Measurements from ENCODE around the gene RAPGEF2.
"Not testable (repeated sequence)": the region's sequence is repeated elsewhere in the genome, so short reads cannot be mapped to it uniquely, and the experiment has no call there.

The RAPGEF2 gene

DNA sequence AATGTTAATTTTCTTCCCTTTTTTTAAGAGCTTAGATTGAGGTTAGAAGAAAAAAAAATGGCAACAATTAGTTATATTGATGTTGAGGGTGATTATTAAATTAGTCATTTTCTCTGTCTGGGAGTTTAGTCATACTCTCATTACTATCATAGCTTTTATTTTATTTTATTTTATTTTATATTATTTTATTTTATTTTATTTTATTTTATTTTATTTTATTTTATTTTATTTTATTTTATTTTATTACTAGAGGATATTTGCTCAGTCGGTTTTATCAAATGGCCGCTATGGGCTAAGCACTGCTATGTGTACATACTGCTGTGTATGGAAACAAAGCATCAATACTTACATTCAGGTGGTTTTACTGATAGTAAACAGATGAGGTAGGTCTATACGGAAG is 239.5 kb downstream of the RAPGEF2 start:
- DNase-seq: no peak

DNA sequence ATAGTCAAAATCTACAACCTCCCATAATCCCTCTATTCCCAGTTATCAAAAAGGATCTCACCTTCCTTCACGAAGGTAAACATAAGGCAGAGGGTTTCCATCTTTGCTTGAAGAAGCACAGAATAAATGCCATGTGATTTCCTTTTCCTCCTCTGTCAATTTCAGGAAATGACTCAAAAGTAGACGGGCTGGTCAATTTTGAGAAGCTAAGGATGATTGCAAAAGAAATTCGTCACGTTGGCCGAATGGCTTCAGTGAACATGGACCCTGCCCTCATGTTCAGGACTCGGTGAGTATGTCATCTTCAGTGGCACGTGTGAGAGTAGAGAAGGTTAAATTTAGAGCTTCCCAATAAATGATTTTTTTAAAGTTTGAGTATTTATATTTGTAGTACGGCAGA is 240.2 kb downstream of the RAPGEF2 start:
- DNase-seq: no peak

DNA sequence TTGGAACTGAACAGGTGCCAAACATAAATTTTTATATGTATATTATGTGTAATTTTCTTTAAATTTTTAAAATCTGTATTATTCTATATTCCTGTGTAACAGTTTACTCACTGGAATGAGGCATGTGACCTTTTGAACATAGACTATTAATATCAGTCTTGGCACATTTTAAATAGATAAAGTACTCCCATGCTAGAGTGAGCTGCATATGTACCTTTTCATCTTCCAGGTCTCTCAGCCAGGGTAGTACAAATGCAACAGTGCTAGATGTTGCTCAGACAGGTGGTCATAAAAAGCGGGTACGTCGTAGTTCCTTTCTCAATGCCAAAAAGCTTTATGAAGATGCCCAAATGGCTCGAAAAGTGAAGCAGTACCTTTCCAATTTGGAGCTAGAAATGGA is 242.0 kb downstream of the RAPGEF2 start:
- no peak for DNase-seq

DNA sequence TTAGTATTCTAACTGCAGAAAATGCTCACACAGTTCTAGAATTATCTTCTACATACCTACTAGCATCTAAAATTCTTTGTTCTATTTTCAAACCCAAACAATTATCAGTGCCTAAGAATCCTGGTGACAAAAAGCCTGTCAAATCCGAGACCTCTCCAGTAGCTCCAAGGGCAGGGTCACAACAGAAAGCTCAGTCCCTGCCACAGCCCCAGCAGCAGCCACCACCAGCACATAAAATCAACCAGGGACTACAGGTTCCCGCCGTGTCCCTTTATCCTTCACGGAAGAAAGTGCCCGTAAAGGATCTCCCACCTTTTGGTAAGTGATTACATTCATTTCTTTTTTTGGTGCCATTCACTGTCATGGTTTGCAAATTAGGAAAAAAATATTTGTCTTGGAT is 243.8 kb downstream of the RAPGEF2 start:
- no peak for DNase-seq

DNA sequence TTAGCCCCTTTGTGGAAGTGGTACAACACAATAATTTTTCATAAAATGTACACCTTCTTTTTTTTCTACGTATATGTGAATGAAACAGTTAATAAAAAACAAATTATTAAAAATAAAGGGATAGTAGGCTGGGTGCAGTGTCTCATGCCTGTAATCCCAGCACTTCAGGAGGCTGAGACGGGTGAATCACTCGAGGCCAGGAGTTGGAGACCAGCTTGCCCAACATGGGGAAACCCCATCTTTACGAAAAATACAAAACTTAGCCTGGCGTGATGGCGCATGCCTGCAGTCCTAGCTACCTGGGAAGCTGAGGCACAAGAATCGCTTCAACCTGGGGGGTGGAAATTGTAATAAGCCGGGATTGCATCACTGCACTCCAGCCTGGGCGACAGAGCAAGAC is 244.9 kb downstream of the RAPGEF2 start:
- no peak for DNase-seq

DNA sequence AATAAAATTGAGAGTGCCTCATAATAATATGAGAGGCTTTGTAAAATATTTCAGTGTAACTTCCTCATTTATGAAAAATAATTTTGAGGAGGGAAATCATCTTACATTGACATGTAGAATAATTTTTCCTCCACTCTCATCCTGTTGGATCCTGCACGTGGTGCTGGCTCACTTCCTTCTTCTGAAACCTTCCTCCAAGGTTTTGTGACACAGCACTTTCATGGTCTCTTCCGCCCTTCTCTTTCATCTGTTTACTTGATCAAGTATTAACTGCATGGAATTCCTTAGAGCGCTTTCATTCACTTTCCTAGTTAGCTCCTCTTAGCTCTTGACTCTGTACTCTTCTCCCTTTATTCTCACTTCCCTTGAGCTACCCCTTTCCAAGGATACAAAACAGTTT is 246.5 kb downstream of the RAPGEF2 start:
- no peak for DNase-seq

DNA sequence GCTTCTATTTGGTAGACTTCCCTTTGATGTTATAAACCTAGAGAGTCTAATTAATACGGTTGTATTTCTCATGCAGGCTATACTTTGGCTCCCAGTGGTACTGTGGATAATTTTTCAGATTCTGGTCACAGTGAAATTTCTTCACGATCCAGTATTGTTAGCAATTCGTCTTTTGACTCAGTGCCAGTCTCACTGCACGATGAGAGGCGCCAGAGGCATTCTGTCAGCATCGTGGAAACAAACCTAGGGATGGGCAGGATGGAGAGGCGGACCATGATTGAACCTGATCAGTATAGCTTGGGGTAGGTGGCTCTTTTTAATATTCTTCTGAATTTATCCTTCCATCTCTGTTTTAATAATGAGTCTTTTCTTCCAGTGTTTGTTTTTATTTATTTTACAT is 249.7 kb downstream of the RAPGEF2 start:
- no peak for DNase-seq

DNA sequence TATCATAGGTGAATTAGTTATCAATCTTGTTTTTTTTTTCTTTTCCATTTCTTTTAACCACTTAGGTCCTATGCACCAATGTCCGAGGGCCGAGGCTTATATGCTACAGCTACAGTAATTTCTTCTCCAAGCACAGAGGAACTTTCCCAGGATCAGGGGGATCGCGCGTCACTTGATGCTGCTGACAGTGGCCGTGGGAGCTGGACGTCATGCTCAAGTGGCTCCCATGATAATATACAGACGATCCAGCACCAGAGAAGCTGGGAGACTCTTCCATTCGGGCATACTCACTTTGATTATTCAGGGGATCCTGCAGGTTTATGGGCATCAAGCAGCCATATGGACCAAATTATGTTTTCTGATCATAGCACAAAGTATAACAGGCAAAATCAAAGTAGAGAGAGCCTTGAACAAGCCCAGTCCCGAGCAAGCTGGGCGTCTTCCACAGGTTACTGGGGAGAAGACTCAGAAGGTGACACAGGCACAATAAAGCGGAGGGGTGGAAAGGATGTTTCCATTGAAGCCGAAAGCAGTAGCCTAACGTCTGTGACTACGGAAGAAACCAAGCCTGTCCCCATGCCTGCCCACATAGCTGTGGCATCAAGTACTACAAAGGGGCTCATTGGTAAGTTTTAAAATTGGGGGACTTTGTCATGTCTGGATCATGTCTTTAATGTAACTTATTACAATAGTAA is 250.7 kb downstream of the RAPGEF2 start:
- no peak for DNase-seq

DNA sequence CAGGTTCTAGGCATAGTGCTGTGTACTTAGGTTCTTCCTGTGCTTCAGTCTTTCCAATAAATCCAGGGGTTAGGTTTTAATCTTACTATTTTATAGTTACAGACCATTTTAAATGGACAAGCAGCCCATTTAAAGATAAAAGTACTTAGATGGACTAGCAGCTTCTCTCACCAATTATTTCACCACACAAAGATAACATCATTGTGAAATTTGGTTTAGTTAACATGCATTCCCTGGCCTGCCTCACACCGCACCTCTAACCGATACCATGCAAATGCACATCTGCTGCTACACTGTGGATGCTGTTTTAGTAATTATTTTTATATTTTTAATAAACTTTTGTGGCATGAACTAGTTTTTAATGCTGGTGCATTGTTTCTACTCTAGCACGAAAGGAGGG is 252.6 kb downstream of the RAPGEF2 start:
- no peak for DNase-seq

DNA sequence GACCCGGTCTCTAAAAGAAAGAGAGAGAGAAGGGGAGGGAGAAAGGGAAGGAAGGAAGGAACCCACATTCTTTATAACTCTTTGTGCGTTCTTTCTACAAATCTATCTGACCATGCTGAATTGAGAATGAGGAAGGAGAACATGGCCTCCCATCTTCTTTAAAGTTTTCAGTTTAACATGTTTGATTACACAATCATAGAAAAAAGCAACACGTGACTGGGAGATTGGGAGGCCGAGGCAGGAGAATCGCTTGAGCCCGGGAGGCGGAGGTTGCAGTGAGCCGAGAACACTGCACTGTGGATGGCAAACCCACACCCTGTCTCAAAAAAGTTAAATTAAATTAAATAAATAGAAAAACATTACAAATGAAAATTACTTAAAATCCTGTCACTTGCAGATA is 254.5 kb downstream of the RAPGEF2 start:
- DNase-seq: no peak

DNA sequence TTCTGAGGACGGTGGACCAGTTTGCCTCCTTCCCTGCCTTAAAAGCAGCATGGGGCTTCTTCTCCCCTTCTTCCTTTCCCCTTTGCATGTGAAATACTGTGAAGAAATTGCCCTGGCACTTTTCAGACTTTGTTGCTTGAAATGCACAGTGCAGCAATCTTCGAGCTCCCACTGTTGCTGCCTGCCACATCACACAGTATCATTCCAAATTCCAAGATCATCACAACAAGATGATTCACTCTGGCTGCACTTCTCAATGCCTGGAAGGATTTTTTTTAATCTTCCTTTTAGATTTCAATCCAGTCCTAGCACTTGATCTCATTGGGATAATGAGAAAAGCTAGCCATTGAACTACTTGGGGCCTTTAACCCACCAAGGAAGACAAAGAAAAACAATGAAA is 255.3 kb downstream of the RAPGEF2 start:
- DNase-seq: no peak

DNA sequence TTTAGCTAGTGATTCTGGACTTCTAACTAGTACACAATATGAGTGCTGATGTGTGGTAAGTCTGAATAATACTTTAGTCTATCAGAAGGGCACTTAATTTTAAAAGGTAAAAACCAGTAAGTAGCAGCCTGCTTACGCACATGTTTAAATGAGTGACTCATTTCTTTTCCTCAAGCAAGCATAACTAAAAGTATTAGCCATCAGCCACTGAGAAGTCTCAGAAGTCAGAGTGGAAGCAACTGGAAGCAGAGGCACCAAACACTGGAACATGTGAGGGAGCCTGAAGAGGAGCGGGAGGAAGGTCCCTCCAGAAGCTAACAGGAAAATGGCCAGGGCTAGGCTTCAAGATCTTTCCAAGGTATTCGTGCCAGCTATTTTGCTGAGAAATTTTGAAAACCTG is 257.7 kb downstream of the RAPGEF2 start:
- DNase-seq: no peak

DNA sequence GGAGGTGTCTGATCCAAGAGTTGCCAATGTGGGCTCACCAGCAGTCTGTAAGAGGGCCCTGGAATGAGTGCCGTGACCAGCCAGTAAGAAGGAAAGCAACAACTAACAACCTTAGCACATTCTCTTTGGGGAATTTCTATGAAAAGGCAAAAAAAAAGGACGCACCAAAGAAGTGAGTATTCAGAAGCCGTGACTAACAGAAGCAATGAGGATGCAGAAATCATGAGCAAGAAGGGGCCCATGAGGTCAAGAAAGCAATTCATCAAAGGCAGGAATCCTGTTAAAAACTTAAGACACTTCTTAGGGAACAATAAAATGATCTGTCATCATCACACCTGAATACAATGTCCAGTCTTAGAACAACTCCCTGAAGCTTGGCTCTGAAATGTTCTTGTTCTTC is 260.5 kb downstream of the RAPGEF2 start:
- DNase-seq: no peak

DNA sequence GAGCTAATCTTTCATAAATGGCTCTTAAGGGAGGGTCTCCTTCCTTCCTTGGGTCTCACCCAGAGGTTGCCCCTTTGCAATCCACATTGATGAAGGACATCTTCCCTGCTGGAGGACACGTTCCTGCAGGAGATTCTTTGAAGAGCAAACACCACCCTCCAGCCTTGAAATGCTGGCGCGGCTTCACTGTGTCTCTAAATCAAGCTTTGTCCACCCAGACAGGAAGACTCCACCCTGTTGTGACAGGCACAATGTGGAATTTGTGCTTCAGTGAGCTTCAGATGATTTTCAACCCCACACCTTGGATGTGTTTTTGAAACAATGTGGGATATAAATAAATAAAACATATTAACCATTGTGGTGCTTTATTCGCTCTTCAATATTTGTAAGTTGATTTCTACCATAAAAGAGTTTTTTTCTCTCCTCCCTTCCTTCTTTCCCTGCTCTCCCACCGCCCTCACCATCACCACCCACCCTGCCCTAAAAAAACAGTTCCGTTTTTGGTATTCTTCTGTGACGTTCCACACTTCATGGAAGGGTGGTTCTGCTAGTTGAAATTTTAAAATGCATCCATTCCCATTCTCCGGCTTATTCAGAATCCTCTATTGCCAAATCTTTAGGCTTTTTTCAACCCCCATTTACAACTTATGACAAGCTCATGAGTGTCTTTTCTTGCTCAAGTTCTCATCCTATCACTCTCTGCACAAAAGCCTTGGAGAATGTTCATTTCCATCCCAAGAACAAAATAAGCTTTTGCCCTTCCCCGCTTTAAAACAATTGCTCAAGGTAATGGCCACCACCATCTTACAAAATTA is 264.3 kb downstream of the RAPGEF2 start:
- DNase-seq: no peak

DNA sequence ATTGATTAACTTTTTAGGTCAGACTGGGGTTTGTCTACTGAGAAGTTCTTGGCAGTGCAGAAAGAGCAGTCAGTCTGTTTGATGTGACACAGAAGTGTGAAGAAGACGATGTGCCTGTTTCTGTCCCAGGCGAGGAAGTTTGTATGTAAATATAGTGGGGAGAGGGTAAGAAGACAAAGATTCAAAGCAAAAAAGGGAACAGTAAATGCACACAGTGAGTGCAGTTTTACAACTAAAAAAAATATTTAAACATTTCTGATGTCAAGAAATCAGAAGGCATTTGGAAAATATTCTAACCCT is 264.9 kb downstream of the RAPGEF2 start:
- no peak for DNase-seq

DNA sequence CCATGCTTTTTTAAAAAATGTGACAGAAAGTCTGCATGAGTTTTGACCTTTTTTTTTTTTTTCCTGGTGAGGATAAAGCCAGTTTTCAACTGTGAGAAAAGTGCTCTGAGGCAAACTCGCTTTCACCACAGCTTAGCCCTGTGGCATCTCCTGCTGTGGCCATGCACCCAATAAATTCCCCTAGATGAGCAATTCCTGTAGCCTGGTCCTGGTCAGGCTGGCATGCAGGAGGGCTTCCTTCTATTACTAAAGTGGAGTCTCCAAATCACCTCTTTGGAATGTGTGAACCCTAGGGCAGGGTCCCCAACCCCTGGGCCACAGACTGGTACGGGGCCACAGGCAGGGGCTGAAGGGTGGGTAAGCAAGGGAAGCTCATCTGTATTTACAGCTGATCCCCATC is 265.4 kb downstream of the RAPGEF2 start:
- DNase-seq: no peak

DNA sequence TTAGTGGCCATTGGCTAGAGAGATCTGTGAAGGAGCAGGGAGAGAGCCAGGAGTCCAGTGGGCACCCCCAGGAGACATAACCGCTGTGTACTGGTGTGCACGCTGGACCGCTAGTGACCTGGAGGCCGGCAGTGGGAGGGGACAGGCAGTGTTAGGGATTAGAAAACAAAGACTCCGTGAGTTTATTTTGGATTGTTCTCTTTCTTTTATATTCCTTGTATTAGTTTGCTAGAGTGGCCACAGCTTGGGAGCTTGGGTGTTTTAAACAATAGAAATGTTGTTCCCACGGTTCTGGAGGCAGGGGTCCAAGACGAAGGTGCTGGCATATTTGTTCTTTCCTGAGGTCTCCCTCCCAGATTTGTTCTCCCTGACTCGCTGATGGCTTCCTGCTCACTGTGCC is 266.4 kb downstream of the RAPGEF2 start:
- no peak for DNase-seq

DNA sequence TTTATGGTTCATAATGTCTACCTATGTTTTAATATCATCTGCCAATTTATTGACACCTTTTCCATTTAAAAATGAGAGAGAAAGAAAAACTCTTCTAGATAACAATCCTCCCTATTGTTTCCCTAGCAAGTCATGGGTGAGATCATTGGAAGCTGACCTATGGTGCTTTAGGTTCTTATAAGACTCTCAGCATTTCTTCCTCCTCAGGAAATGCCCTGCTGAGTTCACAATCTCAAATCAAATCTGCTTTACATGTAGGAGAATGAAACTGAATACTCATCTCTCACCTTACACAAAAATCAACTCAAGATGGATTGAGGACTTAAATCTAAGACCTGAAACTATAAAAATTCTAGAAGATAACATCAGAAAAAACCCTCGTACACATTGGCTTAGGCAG is 267.4 kb downstream of the RAPGEF2 start:
- no peak for DNase-seq

DNA sequence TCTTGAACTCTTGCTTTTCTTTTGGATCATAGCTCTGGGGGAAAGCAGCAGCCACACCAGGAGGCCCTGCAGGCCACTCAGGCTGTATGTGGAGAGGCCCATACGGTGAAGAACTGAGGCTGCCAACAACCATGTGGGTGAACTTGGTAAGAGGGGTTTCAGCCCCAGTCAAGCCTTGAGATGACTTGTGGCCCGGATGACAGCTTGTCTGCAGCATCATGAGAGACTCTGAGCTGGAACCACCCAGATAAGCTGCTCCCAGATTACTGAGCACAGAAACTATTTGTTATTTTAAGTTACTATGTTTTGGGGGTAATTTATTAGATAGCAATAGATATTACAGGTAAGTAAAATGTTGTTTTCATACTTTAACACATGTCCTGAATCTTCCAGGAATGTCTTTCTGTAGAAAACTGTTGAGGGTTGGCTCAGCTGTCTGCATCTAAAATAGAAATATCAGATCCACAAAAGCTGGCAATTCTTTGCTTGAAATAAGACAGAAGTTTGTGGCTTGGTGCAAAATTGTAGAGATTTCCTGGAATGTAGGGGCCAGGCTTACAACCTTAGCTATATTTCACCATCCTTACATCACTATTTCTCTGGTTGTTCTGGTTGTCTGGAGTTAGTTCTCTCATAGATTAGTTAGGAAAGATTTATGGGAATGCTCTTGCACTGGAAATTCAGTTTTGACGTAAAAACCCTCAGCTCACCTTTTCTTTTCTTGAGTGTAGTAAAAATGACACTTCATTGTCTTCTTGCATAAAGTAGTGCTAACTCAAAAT is 272.1 kb downstream of the RAPGEF2 start:
- no peak for DNase-seq

DNA sequence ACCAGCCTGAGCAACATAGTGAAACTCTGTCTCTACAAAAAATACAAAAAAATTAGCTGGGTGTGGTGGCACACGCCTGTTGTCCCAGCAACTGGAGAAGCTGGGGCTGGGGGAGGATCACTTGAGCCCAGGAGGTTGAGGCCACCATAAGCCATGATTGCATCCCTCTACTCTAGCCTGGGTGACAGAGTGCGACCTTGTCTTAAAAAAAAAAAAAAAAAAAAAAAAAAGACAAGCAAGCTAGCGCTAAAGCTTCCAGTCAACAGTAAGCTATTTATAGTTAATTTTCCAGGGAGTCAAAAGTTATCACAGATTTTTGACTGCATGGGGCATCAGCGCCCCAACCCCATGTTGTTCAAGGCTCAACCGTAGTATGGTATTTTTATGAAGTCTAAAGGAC is 273.4 kb downstream of the RAPGEF2 start:
- no peak for DNase-seq

DNA sequence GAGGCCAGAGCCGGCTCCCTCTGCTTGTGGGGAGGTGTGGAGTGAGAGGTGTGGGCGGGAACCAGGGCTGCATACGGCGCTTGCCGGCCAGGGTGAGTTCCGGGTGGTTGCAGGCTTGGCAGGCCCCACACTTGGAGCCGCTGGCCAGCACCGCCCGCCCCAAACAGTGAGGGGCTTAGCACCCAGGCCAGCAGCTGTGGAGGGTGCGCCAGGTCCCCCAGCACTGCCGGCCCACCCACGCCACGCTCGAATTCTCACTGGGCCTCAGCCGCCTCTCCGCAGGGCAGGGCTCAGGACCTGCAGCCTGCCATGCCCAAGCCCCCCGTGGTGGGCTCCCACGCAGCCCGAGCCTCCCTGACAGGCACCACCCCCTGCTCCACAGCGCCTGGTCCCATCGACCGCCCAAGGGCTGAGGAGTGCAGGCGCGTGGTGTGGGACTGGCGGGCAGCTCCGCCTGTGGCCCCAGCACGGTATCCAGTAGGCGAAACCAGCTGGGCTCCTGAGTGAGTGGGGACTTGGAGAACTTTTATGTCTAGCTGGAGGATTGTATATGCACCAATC is 275.3 kb downstream of the RAPGEF2 start:
- no peak for DNase-seq

DNA sequence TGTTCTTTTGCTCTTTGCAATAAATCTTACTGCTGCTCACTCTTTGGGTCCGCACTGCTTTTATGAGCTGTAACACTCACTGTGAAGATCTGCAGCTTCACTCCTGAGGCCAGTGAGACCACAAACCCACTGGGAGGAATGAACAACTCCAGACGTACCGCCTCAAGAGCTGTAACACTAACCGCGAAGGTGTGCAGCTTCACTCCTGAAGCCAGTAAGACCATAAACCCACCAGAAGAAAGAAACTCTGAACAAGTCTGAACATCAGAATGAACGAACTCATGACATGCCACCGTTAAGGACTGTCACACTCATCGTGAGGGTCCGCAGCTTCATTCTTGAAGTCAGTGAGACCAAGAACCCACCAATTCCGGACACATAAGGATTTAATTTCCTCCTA is 276.2 kb downstream of the RAPGEF2 start:
- DNase-seq: not testable (repeated sequence)

DNA sequence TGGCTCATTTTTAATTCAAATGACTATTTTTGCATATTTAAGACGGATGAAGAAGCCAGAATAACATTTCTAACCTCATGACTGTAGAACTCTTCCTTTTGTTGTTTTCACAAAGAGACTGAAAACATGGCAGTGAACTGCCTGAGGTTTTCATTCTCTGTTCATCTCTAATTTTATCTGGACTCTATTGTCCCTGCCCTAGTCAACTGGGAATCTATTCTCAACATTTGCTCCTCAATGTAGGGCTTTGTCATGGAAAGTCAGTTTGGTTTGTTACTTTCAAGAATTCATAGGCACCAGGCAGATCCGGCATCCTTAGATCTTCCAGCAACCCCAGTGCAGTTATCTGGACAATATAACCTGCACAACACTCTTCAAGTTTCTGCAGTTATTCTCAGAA is 277.0 kb downstream of the RAPGEF2 start:
- no peak for DNase-seq

Measured in stimulated activated naive CD4-positive, alpha-beta T cell treated with Interleukin-2 at 50 U/mL for 16 hours (primary cell).